ENCODE results near the gene OR6J1.
A peak's percentile ranks its signal among the peaks of the same experiment; 100 is the strongest.
"Not testable (repeated sequence)": the region's sequence is repeated elsewhere in the genome, so short reads cannot be mapped to it uniquely, and the experiment has no call there.

OR6J1 gene

DNA sequence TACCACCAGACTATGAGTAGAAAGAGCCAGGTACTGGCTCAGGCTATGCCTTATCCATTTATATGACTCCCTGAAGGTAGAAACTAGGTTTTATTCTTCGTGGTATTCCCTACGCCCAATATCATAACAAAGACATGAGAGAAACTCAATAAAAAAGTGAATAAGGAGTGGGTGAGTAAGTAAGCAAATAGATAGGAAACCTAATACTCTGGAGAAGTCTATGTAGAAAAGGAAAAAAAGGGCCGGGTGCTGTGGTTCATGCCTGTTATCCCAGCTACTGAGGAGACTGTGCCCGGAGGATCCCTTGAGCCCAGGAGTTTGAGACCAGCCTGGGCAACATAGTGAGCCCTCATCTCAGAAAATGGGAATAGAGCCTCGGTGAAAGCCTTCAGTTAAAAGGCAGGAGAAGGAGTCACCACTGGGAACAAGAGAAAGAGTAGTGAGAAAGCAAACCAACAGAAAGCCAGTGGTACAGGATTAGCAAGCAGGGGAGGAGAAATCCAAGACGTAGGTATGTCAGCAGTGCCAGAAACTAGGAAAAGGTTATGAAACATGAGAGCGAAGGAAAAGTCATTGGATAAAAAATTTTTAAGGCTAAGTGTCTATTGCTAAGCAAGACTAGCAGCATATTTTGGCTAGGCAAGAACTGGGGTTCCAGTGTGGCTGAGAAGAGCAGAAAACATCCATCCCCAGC is 6.0 kb upstream of the OR6J1 start:
- DNase-seq: no peak

GRCh38 chr14:22648506-22648905 is 4.4 kb upstream of the OR6J1 start:
- no peak for DNase-seq

- DNase-seq: peak; percentile 58
These were observed 2.6 kb upstream of the OR6J1 start for GRCh38 chr14:22646570-22647254.

DNA sequence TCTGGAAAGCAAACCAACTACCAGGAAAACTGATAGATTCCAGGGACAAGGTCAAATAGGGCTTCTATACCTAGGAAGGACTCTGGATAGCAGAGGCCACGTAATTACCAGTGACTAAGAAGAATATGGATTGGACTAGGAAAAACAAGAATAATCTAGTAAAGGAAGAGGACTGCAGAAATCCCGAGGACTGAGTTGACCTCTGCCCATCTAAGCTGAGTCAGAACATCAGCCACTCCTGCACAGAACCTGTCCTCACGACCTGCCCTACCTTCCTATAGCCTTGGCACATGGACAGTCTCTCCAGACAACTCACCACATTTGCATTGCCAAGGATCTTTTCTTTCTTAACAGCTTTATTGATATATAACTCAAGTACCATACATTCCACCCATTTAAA is 2.3 kb downstream of the OR6J1 start:
- no peak for DNase-seq

GRCh38 chr14:22640192-22640591 is 4.0 kb downstream of the OR6J1 start:
- no peak for DNase-seq

DNA sequence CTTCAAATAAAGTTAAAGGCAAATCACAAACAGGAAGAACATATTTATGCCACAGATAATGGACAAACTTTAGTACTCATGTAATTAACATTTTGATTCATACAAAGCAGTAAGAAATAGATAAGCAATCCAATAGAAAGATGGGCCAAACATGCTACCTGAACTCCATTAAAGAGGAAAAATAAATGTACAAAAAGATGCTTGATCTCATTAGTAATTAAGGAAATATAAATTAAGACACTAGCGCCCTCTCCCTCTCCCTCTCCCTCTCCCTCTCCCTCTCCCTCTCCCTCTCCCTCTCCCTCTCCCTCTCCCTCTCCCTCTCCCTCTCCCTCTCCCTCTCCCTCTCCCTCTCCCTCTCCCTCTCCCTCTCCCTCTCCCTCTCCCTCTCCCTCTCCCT is 8.2 kb downstream of the OR6J1 start:
- DNase-seq: not testable (repeated sequence)

GRCh38 chr14:22634233-22634900 is 9.8 kb downstream of the OR6J1 start:
- no peak for DNase-seq

DNA sequence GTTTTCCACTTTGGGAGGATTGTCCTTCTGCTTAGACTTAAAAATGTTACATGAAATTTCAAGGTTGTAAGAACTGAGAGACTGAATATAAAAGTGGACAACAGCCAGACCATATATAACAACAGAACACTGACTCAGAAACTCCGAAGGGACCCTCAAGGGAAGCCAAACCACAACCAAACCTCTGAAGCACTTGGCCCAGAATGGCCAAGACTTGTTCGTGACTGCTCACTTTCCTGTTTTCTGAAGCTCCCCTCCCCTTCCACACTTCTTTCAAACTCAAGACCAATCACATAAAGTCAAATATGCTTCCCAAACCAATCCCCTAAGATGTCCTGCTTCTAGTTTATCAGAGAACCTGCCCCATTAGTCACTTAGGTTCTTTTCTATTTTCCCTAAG is 13.7 kb downstream of the OR6J1 start:
- no peak for DNase-seq

GRCh38 chr14:22630066-22630465 is 14.1 kb downstream of the OR6J1 start:
- DNase-seq: no peak

DNA sequence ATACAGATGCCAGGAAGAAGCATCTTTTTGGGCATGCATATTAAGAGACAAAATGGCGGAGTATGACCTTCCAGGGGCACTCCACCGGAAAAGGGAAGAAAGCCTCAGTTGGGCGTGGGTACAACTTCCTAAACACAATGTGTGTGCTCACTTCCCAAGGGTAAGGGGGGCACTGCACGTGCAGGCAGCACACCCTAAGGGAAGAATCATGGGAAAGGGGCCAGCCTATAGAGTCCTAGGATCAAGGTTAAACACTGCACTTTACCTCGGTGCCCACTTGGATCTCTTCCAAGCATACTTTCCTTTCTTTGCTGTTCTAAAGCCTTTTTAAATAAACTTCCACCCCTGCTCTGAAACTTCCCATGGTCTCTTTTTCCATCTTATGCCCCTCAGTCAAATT is 14.8 kb downstream of the OR6J1 start:
- DNase-seq: no peak

- DNase-seq: no peak
These were observed 16.5 kb downstream of the OR6J1 start for GRCh38 chr14:22627506-22628263.

- DNase-seq: no peak
These were observed 17.6 kb downstream of the OR6J1 start for GRCh38 chr14:22626590-22626989.

- peak; percentile 87 for DNase-seq
These were observed 21.1 kb downstream of the OR6J1 start for GRCh38 chr14:22623047-22623446.

GRCh38 chr14:22622255-22622654 is 21.9 kb downstream of the OR6J1 start:
- no peak for DNase-seq

- DNase-seq: not testable (repeated sequence)
These were observed 28.4 kb downstream of the OR6J1 start for GRCh38 chr14:22615765-22616164.

- DNase-seq: peak; percentile 63
These were observed 29.8 kb downstream of the OR6J1 start for GRCh38 chr14:22614240-22614799.

DNA sequence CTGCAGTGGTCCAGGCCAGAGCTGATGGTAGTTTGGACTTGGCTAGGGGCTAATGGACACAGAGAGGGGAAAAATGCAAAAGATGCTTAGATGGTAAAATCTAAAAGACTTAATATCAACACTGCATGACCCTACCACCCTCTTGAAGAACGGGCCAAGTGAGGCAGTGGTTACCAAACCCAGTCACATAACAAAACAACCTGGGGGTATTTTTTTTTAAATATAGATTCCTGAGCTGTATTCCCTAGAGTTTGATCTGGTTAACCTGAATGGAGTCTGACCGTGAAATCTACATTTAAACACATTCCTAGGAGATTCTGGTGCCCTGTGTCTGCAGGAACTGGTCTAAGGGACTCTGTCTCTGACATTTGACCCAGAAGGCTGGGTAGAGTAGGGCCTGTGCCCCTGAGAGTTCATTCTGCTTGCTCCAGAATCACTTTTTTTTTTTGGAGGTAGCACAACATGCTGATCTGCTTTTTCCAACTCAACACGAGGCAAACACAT is 30.4 kb downstream of the OR6J1 start:
- DNase-seq: no peak

- no peak for DNase-seq
These were observed 31.0 kb downstream of the OR6J1 start for GRCh38 chr14:22613106-22613695.

- peak; percentile 27 for DNase-seq
These were observed 33.2 kb downstream of the OR6J1 start for GRCh38 chr14:22610931-22611330.

GRCh38 chr14:22607291-22607690 is 36.9 kb downstream of the OR6J1 start:
- no peak for DNase-seq

DNA sequence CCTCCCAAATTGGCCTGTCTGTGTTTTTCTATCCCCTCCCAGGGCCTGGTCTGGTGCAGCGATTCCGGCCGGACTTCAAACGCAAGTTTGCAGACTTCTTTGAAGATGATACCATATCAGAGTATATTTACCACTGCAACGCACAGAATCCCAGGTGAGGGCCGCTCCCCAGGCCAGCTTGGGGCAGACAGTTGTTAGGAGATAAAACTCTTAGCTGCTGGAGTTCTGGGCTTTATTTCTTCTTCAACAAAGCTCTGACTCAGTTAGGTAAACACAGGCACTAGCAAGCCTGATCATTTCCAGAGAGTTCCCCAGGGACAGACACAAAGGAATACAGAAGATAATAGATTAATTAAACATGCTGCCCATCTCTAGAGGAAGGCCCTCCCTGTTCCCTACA is 37.8 kb downstream of the OR6J1 start:
- no peak for DNase-seq

- DNase-seq: no peak
These were observed 41.3 kb downstream of the OR6J1 start for GRCh38 chr14:22602862-22603261.

Data from MV-4-11 (cell line).